NCI-H510A treated with DMSO at 0.1 percent for 48 hours (cell line): Measurements from ENCODE around the gene CHCHD6.

Source experiments
- DNase-seq: peaks from one replicate; lab custom pipeline; 2025; lab: John Stamatoyannopoulos, UW

CHCHD6 gene, protein sequence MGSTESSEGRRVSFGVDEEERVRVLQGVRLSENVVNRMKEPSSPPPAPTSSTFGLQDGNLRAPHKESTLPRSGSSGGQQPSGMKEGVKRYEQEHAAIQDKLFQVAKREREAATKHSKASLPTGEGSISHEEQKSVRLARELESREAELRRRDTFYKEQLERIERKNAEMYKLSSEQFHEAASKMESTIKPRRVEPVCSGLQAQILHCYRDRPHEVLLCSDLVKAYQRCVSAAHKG

DNA sequence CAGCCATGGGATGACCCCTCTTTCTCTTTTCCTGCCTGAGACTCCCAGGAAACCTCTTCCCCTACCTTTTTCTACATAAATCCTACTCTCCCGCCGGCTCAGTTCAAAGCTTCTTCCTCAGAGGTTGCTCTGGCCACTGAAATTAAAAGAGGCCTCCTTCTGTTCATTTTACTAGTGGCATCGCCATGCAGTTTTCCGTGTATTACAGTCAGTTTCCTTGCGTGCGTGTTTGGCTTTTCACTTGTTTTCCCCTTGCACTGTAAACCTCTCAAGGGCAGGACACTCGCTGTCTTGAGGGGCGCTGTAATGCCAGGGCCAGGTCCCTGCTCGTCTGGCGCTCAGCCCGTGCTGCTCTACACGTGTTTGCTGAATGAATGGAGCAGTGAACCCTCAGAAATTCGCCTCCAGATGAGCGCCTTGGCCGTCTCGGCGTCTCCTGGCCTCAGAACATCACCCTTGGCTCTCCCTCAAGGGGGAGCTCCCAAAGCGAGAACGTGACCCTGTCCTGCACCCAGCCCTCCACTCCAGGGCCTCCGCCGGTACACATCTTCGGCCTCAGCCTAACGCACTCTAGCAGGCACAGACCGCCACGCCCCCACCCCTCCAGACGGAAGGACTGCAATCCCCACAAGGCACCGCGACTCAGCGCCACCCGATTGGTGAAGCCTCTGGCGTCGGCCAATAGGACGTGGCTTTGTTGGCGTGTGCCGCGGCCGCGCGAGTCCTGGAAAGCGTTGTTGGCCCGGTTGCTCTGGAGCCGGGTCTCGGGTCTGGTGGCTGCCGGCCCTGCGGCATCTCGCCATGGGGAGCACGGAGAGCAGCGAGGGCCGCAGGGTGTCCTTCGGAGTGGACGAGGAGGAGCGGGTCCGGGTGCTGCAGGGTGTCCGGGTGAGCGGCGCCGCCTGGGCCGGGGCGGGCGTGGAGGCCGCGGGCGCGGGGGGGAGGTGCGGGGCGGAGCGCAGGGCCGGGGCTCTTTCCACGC is at the start of gene CHCHD6:
TSS of gene CHCHD6 (plus strand) at position 729 of the 982 bp plus-strand sequence. CDS start at position 802, 73 bp downstream.
- peak; percentile 86 for DNase-seq

DNA sequence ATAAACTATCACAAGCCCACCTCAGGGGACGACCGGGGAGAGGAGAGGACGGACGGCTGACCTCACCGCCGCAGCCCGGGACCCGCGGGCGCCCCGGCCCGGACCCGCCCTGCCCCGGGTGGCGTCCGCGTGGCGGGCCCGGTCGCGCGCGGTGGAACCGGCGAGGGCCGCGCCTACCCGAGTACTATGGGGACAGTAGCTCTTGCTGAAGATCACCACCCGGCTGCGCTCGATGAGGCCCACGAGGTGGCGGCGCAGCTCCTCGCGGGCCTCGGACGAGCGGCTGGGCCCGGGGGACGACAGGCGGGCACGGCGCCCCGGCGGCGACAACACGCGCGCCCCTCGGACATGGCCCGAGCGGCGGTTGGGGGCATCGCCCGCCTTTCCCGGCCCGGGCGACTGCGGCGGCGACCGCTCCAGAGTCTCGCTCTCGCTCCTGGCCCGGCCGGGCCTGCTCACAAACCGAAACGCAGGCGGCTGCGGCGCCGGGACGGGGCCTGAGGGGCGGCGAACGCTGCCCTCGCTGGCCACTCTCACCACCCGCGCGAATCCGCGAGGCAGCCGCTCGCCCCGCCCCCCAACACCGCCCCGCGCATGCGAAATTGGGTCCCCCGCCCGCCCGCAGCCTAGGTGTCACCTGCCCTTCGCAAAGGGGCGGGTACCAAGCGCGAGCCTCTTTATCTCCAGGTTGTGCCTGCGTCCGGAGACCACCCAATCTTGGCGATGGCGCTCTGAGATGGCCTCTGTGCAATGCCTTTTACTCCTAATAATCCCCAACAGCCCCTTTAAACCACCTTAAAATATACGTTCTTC is 49.3 kb upstream of the CHCHD6 start, which contains the start of gene TXNRD3:
TSS of gene TXNRD3 (minus strand) at position 554 of the 813 bp plus-strand sequence.
- peak; percentile 31 for DNase-seq

DNA sequence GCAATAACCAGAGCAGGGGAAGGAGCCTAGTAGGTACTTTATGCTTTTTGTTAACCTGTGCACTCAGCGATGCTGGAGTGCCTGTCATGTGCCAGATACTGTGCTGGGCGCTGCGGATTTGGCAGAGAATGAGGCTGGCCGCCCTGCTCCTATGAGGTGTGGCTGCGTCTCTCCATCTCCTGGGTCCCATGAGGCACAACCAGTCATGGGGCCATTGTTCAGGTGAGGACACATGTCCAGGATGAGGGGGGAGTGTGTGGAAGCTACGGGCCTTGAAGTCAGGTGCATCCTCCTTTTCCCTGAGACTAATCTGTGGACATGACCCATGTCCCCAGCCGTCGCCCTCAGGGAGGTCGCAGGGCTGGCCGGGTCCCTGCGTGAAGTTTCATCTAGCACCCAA is 48.2 kb upstream of the CHCHD6 start:
- no peak for DNase-seq

DNA sequence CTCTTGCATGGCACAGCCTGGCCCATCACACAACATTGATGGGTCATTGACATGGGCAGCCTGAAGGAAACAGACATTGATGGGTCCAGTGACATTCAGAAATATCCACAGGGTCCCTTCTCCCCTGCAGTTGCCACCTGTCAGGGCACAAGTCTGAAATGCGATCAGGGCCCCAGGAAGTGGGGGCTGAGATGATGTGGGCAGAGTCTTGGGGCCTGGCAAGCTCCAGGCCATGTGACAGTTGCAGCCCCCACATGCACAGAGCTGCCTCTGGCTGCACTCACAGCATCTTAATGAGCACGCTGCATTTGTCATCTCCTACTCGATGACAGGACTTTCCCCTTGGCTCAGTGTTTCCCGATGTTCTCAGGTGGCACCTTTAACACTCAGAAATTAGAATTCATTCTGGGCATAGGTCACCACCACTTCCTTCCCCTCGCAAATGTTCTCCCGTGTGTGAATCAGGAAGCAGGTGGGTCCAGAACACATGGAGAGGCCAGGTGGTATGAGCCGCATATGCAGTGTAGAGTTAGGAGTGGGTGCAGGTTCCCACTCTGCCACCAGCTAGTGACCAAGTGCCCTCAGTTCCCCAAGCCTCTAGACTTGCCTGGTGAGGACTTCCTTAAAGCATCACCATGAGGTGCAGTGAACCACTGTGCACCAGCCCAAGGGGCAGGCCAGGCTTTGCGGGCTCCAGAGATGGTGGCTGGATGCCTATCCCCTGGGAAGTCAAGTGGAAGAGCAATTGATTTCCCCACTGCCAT is 47.5 kb upstream of the CHCHD6 start:
- no peak for DNase-seq

DNA sequence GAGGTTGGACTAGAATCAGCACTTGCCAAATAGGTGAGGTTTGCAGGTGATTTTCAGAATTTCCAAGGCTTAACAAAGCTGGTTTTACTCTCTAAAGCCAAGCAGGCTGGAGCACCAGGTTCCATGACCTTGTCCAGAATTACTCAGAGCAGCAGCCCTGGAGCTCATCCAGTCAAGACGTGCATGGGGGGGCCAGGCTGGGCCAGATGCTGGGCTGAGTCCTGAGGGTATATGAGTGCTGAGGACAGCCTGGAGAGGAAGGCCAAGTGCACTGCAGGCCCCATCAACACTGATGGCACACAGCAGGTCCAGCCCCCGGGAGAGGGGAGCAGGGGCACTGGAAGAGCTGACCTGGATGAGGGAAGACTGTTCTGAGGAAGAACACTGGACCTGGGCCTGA is 46.1 kb upstream of the CHCHD6 start:
- no peak for DNase-seq

DNA sequence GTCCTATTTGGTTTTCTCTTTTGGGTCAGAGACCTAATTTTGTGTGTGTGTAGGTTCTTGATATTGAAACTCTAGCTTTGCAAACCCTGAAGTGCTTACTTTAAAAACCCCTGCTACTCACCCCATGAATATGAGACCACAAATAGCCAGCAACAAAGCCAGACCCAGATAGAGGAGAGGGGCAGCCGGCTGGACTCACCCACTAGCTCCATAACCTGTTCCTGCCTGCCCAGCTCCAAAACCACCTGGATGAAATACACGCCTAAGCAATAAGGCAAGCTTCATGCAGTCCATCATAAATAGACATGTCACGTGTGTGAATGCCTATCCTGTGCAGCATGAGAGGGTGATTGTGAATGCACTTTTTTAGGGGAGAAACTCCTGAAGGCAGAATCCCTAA is 45.5 kb upstream of the CHCHD6 start:
- no peak for DNase-seq

DNA sequence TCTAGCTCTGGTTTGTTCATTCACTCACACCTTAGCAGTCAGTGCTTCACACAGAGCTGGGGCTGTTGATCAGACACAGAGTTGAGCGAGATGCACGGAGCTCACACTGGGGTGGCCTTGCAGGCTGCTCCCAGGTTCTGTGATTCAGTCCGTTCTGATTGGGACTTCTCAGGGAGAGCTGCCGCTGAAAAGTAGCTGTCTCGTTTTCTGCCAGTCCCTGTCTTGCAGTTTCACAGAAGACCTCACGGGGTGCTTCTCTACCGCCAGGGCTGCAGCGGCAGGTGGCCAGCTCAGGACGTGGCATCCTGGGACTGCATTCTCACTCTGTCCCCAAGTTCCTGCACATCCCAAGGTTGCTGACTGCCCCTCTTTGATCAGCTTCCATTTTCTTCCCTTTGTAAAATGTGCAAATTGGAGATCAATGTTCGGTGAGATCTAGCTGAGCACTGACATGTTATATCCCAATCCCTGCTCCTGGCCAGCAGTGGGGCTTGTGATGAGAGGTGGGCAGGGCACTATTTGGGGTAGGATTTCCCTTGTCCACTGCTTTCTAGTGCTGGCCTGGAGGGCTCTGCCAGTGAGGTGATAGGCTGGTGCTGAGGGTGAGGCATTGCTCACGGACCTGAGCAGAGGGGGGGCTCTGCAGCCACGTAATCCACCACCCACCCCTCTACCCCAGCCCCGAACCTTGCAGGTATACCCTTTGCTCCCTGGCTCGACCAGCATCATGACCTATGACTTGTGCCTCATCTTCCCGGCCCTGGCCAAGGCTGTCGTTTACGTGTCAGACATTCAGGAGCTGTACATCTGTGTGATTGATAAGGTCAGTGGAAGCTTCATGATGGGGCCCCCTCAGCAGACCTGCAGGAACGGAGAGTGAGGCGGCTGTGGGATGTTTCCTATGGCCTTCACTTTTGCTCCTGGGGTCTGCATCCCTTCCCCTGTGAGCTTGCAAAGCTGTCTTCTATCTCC is 43.8 kb upstream of the CHCHD6 start:
- DNase-seq = no peak

DNA sequence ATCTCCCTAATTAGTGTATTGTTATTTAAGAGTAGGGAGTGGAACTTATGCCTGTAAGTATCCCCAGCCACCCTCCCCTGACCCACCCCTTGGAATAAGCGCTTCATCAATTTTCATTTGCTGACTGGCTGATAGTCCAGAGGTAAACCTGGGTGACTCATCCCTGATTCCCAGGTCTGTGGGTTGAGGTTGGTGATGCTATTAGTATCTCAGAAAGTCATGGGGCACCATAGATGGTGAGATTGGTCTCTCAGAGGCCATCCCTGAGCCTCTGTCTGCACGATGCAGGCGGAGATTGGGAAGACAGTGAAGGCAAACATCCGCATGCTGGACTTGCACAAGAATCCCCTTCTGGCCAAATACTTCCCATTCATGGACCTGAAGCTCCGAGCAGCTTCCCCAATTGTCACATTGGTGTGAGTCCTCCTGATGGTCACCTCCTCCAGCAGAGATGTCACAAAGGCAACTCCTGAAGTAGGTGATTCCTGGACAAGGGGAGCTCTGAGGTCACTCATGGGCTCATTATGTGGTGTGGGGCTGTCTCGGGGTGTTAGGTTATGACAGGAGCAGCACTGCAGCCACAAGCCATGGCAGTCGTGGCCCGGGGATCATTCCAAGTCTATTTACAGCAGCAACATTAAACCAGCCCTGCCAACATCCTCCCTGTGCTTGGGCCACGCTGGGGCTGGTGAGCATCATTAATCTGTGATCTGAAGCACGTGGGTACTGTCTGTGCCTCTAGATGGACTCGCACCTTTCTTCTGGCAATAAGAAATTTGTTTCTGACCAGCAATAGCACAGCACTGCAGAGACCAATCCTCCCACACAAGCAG is 42.3 kb upstream of the CHCHD6 start:
- no peak for DNase-seq

DNA sequence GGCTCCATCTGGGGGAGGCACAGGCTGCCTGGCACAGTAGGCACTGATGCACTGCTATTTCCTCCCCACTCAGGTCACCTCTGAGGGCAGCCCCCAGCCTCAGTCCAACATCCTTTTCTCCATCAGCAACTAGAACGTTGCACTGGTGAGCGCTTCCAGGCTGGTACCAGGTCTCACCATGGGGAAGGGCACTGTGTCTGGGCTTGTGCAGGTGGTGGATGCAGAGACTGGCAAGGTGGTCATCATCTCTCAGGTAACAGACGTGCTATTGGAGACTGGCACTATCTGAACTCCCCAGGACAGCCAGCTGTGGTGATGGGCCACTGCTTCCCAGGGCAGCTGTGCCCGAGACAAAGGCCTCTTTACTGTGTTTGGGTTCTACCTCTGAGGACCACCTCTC is 40.8 kb upstream of the CHCHD6 start:
- no peak for DNase-seq

DNA sequence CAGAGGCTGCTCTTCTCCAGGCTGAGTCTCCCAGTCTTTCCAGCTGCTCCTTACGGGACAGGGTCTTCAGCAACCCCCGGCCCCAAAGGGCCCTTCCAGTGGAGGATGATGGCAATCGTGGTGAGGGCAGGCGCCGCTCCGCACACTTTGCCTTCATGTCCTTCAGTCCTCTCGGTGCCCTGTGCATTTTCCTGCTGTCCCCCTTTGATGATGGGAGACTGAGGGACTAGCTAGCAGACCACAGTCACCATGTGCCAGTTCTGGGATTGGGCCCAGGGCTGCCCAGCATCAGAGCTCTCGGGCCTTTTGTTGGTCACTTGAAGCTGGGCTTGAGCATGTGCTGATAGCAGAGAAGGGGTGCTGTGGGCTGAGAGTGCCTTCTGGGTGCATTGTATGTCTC is 40.3 kb upstream of the CHCHD6 start:
- no peak for DNase-seq

DNA sequence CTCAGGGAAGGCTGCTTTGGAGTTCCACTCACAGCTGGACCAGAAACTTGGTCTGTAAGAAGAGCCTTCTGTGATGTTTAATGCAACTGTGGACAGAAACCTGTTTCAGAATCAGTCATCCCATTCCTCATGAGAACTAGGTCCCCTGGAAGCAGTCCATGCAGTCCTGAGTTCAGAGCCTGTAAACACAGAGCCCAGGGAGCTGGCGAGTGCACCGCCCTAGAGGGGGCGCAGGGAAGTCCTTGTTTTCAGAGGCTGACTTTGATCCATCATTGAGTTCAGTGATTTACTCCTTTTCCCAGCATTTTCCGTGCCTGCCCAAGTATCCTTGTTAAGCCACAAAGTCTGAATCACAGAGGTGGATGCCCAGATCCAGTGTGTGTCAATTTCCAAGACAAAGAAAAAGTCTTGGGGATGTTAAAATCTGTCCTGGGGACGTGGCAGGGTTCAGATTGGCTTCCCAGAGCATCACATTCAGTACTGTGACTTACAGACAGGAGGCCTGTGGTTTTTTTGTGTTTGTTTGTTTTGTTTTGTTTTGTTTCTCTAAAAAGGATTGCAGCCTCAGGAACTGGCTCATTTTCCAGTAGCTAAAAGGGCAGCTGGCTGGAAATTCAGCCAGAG is 39.3 kb upstream of the CHCHD6 start:
- no peak for DNase-seq

DNA sequence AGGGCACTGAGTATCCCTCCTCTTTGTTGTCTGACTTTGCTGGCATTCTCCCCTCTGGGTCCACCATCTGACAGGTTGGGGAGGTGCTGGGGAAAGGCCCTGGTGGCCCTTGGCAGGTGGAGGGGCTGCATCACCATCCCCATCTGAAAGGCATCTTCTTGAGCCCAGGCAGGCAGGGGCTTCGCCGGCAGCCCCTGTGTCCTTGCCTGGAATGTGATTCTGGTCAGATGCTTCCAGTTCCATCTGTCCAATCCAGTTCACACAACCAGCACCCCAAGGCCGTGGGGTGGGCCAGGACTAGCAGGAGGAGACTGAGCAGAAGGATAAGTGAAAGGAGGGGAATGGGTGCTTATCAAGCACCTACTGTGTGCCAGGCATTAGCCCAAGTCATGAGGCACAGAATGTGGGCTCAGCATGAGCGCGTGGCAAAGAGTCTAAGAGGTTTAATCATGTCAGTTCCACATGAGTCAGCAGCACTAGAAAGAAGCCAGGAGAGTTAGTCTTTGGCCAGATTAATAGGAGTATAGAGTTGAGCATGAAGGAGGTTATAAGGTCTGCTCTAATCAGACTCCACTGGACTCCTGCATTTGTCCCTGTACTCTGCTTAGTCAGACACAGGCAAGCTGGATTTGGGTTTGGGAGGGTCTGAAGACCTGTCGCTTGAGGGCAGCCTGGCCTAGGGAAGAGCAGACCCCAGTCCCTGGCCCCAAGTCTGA is 38.7 kb upstream of the CHCHD6 start:
- DNase-seq = no peak

DNA sequence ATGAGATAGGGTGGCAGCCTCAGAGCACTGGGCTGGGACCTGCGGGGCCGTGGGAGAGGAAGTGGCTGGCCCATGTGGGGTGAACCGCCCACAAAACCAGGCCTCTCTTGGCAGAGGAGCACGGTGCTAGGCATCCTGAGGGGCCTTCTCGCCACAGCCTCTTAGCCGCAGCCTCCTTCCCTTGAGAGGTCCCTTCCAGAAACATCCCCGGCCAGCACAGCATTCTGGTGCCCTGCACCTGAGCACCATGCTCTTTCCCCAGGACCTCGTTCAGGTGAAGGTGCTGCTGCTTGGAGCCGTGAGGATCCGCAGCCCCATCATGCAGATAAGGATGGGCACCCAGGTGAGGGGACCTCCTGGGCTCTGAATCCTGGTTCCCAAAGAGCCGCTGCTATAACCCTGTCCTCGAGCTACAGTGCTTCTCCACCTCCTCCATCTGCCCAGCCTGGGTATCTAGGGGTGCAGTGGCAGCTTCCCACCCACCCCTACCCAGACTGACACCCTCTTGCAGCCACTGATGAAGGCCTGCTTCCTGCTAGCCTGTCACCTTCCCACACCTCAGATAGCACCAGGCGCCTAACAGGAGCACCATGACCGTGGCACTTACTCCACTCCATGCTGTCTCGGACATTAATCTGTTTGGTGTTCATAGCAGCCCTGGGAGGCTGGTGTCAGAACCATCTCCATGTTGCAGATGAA is 37.9 kb upstream of the CHCHD6 start:
- no peak for DNase-seq

DNA sequence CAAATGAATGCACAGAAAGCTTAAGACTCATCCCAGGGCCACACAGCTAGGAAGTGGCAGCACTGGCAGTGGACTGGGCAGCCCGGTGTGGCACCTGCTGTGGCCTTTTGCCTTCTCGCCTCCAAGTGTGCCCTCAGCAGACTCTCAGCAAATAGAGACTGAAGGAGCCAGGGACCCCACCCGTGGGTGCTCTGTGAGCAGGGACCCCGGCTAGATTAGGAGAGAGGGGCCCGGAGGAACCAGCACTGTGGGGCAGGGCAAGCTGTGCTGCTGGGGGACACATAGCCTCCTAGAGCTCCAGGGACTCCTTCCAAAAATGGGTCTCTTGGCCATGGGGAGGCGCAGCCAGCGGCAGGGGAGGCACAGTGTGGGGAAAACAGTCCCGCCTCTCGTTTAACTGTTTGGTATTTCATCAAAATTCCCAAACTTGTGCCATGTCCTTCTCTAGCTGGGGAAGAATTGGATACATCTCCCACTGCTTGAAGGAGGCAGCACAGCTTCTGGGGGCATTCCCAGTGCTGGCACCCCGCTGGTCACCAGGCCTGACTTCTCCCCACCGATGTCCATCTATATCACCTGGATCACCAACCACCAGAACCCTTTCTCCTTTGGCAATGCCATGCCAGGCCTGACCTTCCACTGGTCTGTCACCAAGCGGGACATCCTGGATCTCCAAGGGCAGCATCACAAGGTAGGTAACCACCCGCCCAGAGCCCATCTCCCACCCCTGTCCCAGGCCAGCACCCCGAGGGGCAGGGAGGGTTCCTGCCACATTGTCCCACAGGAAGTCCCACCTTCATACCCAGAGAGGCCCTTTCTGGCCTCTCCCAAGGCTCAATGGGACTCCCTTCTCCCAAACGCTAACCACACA is 37.1 kb upstream of the CHCHD6 start:
- DNase-seq = no peak

DNA sequence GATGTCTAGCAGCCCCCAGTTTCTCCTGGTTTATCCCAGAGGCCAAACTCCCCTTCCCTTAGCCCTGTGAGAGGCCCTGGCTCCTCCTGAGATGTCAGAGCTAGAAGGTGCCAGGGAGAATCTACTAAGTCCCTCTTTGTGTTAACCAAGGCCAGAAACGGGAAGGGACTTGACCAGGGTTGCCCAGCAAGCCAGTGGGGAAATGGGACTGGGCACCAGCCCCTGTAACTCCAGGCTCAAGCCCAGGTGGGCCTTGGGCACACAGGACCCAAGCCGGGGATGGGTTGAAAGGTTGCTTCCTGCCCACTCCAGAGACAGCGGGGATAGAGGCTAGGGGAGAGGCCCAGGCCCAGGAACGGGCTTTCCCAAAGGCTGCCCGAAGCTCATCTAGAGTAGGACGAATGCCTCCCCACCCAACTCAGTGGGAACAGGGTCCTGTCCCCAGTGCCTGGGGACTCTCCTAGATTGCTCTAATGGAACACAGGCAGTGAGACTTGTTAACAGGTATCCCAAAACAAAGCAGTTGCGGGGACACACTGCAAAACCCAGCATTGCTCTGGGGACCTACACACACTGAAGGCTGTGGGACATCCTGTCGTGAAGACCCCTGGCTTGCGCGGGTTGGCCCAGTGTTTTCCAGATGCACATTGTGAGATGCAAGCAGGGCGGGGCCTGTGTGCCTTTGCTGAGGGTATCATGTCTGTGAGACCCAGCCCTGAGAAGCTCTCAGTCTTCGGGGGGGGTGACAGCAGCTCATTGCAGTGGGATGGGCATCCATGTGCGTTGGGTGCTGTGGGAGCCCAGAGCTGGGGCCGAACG is 36.2 kb upstream of the CHCHD6 start:
- DNase-seq = no peak
